ENCODE data around the gene HOXC4.

- TF ChIP-seq POLR2A (IDR thresholded peaks at IDR 0.05): no peak
- TF ChIP-seq, protein P1, sequence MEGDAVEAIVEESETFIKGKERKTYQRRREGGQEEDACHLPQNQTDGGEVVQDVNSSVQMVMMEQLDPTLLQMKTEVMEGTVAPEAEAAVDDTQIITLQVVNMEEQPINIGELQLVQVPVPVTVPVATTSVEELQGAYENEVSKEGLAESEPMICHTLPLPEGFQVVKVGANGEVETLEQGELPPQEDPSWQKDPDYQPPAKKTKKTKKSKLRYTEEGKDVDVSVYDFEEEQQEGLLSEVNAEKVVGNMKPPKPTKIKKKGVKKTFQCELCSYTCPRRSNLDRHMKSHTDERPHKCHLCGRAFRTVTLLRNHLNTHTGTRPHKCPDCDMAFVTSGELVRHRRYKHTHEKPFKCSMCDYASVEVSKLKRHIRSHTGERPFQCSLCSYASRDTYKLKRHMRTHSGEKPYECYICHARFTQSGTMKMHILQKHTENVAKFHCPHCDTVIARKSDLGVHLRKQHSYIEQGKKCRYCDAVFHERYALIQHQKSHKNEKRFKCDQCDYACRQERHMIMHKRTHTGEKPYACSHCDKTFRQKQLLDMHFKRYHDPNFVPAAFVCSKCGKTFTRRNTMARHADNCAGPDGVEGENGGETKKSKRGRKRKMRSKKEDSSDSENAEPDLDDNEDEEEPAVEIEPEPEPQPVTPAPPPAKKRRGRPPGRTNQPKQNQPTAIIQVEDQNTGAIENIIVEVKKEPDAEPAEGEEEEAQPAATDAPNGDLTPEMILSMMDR (IDR thresholded peaks at IDR 0.05): no peak
- TF ChIP-seq POLR2AphosphoS5 (IDR thresholded peaks at IDR 0.05): no peak
These were observed 3.2 kb upstream of the HOXC4 start for GRCh38 chr12:54050482-54050810.

Measured in sigmoid colon (tissue), 4 donors.